K562 (cell line): ENCODE measurements around the gene NCDN. TPM values are rescaled to one million over a fixed set of nuclear protein-coding genes. Genes with fewer than 3 reads are reported as not detected.

Experiments used
- ATAC-seq: fragments of 200-7000 bp; cut with Tn5 transposase; 3 replicates; pipeline ENCODE4 v1.9.1; 2020; ENCODE audit warnings: moderate library complexity
- BruUV-seq: library from RNA; stranded (reverse); fragments of 400-500 nt; replicated peaks from 2 replicates; lab custom pipeline; 2021; lab: Mats Ljungman, UMichigan
- CTCF ChIA-PET: fragments of 300-600 bp; formaldehyde crosslinking; extraction: SDS; loops from one replicate; lab custom pipeline; 2021; ENCODE audit warnings: low intra/inter-chr PET ratio; lab: Yijun Ruan, JAX
- POLR2A ChIA-PET: fragments of 300-600, 350-650 bp; sonication (Branson Sonifier 250); formaldehyde crosslinking; extraction: SDS; loops from one replicate; lab custom pipeline; 2021; ENCODE audit warnings: antibody characterized with exemption, inconsistent platforms; lab: Yijun Ruan, JAX
- DNase-seq, 4 experiments: peaks; one replicate each; pipeline versions ENCODE4 v3.0.0 to v3.0.0-alpha.2; 2011 to 2018; ENCODE audit warnings: low spot score in 3 of 4, mixed read lengths in 3 of 4; ENCODE audit errors: extremely low read depth in 1 of 4
- FAIRE-seq: peaks from 2 replicates; lab custom pipeline; 2011; peaks lifted over from hg19 to GRCh38; lab: Jason Lieb, UNC
- H2AFZ ChIP-seq: 2 replicates; pipeline ENCODE4 v1.6.0; 2011; ENCODE audit warnings: low read depth, low read length, control low read depth, inconsistent platforms
- H3K27ac ChIP-seq: fragments of 200-600 bp; 3 replicates; pipeline ENCODE4 v1.8.0; 2011; ENCODE audit warnings: low read depth, mild to moderate bottlenecking, control low read depth, inconsistent platforms, low read length, moderate library complexity, mixed read lengths; ENCODE audit errors: extremely low read depth
- H3K27me3 ChIP-seq, 2 experiments: fragments of 300-600 bp in 1 of 2; 2 replicates in 1 of 2; 3 replicates in 1 of 2; pipeline versions ENCODE4 v1.6.0 to v1.8.0; 2011; ENCODE audit warnings: inconsistent platforms in 2 of 2, low read length in 2 of 2, mild to moderate bottlenecking in 1 of 2, mixed read lengths in 1 of 2, moderate library complexity in 1 of 2; ENCODE audit not compliant: control insufficient read depth in 2 of 2, insufficient read depth in 2 of 2
- H3K36me3 ChIP-seq: fragments of 300-600 bp; 3 replicates; pipeline ENCODE4 v1.8.0; 2011; ENCODE audit warnings: mild to moderate bottlenecking, low read length, inconsistent platforms; ENCODE audit not compliant: control insufficient read depth, insufficient read depth
- H3K4me1 ChIP-seq, 2 experiments: fragments of 200-600 bp in 1 of 2; replicated peaks in 1 of 2; 2 replicates in 1 of 2; 3 replicates in 1 of 2; pipeline versions ENCODE4 v1.5.1 to v1.8.0; 2011; ENCODE audit warnings: inconsistent platforms in 2 of 2, low read length in 2 of 2, mild to moderate bottlenecking in 1 of 2, mixed read lengths in 1 of 2, moderate library complexity in 1 of 2; ENCODE audit not compliant: control insufficient read depth in 2 of 2, insufficient read depth in 2 of 2
- H3K4me2 ChIP-seq: 2 replicates; pipeline ENCODE4 v1.6.1; 2011; ENCODE audit warnings: low read length, control low read depth, inconsistent platforms, mixed read lengths; ENCODE audit not compliant: insufficient read depth
- H3K4me3 ChIP-seq: fragments of 200-600 bp; sonication (generic), shearing (Covaris generic); 2 replicates; pipeline ENCODE4 v1.5.1; 2016; ENCODE audit warnings: control low read depth, inconsistent platforms
- H3K79me2 ChIP-seq: fragments of 200-600 bp; 3 replicates; pipeline ENCODE4 v1.8.0; 2011; ENCODE audit warnings: low read length, inconsistent platforms; ENCODE audit not compliant: control insufficient read depth, insufficient read depth
- H3K9ac ChIP-seq, 2 experiments: 2 replicates each; pipeline versions ENCODE4 v1.6.0 to v1.6.1; 2011; ENCODE audit warnings: low read depth in 2 of 2, low read length in 2 of 2, control low read depth in 1 of 2, inconsistent platforms in 1 of 2, mild to moderate bottlenecking in 1 of 2, mixed read lengths in 1 of 2; ENCODE audit not compliant: insufficient read depth in 1 of 2
- H3K9me1 ChIP-seq: one replicate; pipeline ENCODE4 v1.6.0; 2011; ENCODE audit warnings: inconsistent platforms, mild to moderate bottlenecking, low read length, moderate library complexity; ENCODE audit not compliant: control insufficient read depth, insufficient read depth
- H3K9me3 ChIP-seq: replicated peaks from 2 replicates; pipeline ENCODE4 v1.5.1; 2011; ENCODE audit warnings: low read depth, low read length, inconsistent platforms; ENCODE audit not compliant: control insufficient read depth, insufficient read depth
- H4K20me1 ChIP-seq: replicated peaks from 2 replicates; pipeline ENCODE4 v1.6.1; 2011; ENCODE audit warnings: low read length, inconsistent platforms, mixed read lengths; ENCODE audit not compliant: control insufficient read depth, insufficient read depth
- CBFB ChIP-seq: sonication (generic); formaldehyde crosslinking; IDR thresholded peaks from 2 replicates; pipeline ENCODE4 v1.4.0; 2020; ENCODE audit warnings: mild to moderate bottlenecking, missing genetic modification reagents
- CREB3L1 ChIP-seq: fragments of 450-650 bp; IDR thresholded peaks from 2 replicates; pipeline ENCODE4 v1.6.1; 2014; ENCODE audit warnings: low read depth, mild to moderate bottlenecking, moderate library complexity, borderline replicate concordance
- E2F5 ChIP-seq: sonication (generic); formaldehyde crosslinking; IDR thresholded peaks from 2 replicates; pipeline ENCODE4 v1.8.0; 2022; ENCODE audit warnings: mild to moderate bottlenecking, missing genetic modification reagents
- KDM1A ChIP-seq, 2 experiments: fragments of 450-650 bp; IDR thresholded peaks; 2 replicates each; pipeline ENCODE4 v1.6.1; 2016; ENCODE audit warnings: mild to moderate bottlenecking in 2 of 2
- RCOR1 ChIP-seq, 2 experiments: IDR thresholded peaks; 2 replicates each; pipeline ENCODE4 v1.6.1; 2012; ENCODE audit warnings: low read depth in 2 of 2, low read length in 2 of 2, borderline replicate concordance in 1 of 2, improper control_type of control experiment in 1 of 2
- SMARCE1 ChIP-seq: fragments of 450-650 bp; IDR thresholded peaks from 2 replicates; pipeline ENCODE4 v1.7.1; 2016; ENCODE audit warnings: mild to moderate bottlenecking
- SRSF9 ChIP-seq: fragments of 200-400 bp; formaldehyde crosslinking; IDR thresholded peaks from 2 replicates; pipeline ENCODE4 v1.6.1; 2017; ENCODE audit warnings: low read depth, low read length, borderline replicate concordance
- ZBTB43 ChIP-seq: sonication (generic); formaldehyde crosslinking; IDR thresholded peaks from 2 replicates; pipeline ENCODE4 v1.8.0; 2023; ENCODE audit warnings: mild to moderate bottlenecking, missing genetic modification reagents
- ZBTB49 ChIP-seq: sonication (generic); formaldehyde crosslinking; IDR thresholded peaks from 2 replicates; pipeline ENCODE4 v1.8.0; 2022; ENCODE audit warnings: missing genetic modification reagents, mild to moderate bottlenecking, borderline replicate concordance
- ZNF239 ChIP-seq: fragments of 250-450 bp; sonication (Bioruptor Pico); IDR thresholded peaks from 2 replicates; pipeline ENCODE4 v1.4.0; 2020; ENCODE audit warnings: mild to moderate bottlenecking
- ZNF436 ChIP-seq: fragments of 250-450, 450-650 bp; sonication (Bioruptor Pico); formaldehyde crosslinking; IDR thresholded peaks from 2 replicates; pipeline ENCODE4 v1.7.0; 2020; ENCODE audit warnings: mild to moderate bottlenecking
- ZNF584 ChIP-seq: fragments of 200-800 bp; sonication (Bioruptor generic); IDR thresholded peaks from 2 replicates; pipeline ENCODE4 v1.6.1; 2016; ENCODE audit warnings: low read depth, mild to moderate bottlenecking, missing genetic modification characterization, missing compliant biosample characterization
- WGBS: fragments of 100-300 bp; shearing (Covaris generic); methylation state at CpG from one replicate; pipeline ENCODE4 v1.1.6; 2016; ENCODE audit warnings: low coverage, mixed read lengths; ENCODE audit not compliant: insufficient coverage; ENCODE audit errors: missing lambda C conversion rate; 5-methylcytosine and 5-hydroxymethylcytosine counted together
- in situ Hi-C: fragments of 300-500 bp; cut with MboI; formaldehyde crosslinking; loops from 4 replicates; pipeline ENCODE4 v1.15.0; 2018; ENCODE audit warnings: inconsistent platforms, mixed read lengths
- intact Hi-C: fragments of 100-400 bp; cut with micrococcal nuclease; formaldehyde crosslinking; loops from 2 replicates; pipeline ENCODE4 v1.14.2; 2022
- polyA plus RNA-seq, 8 experiments: library from polyadenylated mRNA; depleted of rRNA in 4 of 8; stranded (reverse) in 5 of 8; unstranded in 3 of 8; fragments of >200 nt; fragmentation: Nextera tagmentation in 2 of 8; fragmentation: Illumina TruSeq in 1 of 8; extraction: Ambion mirVana in 2 of 8; extraction: Trizol in 1 of 8; gene quantifications; 2 replicates each; pipeline versions ENCODE4 v1.2.1 to v1.2.3, GENCODE V29; 2011 to 2014; ENCODE audit warnings: inconsistent platforms in 1 of 8, missing spikeins in 1 of 8
- total RNA-seq, 7 experiments: library from RNA; depleted of rRNA in 6 of 7; stranded (reverse); fragments of >200 nt in 6 of 7; fragmentation: Illumina TruSeq in 2 of 7; extraction: Trizol in 2 of 7; gene quantifications; 2 replicates each; pipeline versions ENCODE4 v1.2.1 to v1.2.3, GENCODE V29; 2011 to 2021; ENCODE audit warnings: low replicate concordance in 1 of 7

Gene NCDN
- total and polyA plus RNA-seq, 9 of the 15 experiments (the other 6 are each of a cell fraction or from before 2014, with no cell fraction given), result 1.9 to 35.1 (median 10.7) TPM

- no TSS peak for BruUV-seq
- Histone ChIP-seq H3K27me3 (no peaks in the 10 kb centered on the region), H3K9me1 (no peaks in the 10 kb centered on the region), H4K20me1 (no peaks in the 10 kb centered on the region), H3K4me2 (no peak overlapping the region), H3K4me1 (peaks cover 4 to 10% of the 10 kb centered on the region in 2 experiments; a peak in 3 of 5 replicates), H3K27ac (no peak overlapping the region), H2AFZ (no peak overlapping the region), H3K4me3 (no peak overlapping the region), H3K79me2 (no peaks in the 10 kb centered on the region), H3K36me3 (peaks cover 2% of the 10 kb centered on the region; the same call in 1 of the 3 replicates), H3K9ac (peak overlapping the region in 1 of 2 experiments; percentile 51; a peak in 1 of 4 replicates), H3K9me3 (no peaks in the 10 kb centered on the region)
- no peak for DNase-seq
- CTCF ChIA-PET, result no interaction called here
- ATAC-seq, result no peak
- TF ChIP-seq RCOR1 (IDR thresholded peaks at IDR 0.05; ENCODE audit: borderline replicate concordance in 1 of 2, low read depth in 2 of 2, low read length in 2 of 2) (no peak), E2F5 (CRISPR knock-in tag) (no peak), ZBTB43 (CRISPR knock-in tag) (no peak), ZBTB49 (CRISPR knock-in tag) (no peak), SMARCE1 (no peak), KDM1A (IDR thresholded peaks at IDR 0.05) (peak in 1 of 2 experiments; percentile 50; a peak in 1 of 4 replicates), ZNF239 (no peak), CREB3L1 (no peak), ZNF584 (CRISPR knock-in tag) (no peak), SRSF9 (no peak), ZNF436 (CRISPR knock-in tag) (no peak), CBFB (CRISPR knock-in tag) (0 out of 2 replicates have a peak, but pooled peaks have one; percentile 45)
- no peak for FAIRE-seq
- 85% methylated on average over 25 of the region's 25 CpGs for WGBS
- in situ Hi-C loops, result no loop called here
- POLR2A ChIA-PET, result interaction anchor here (0.8 kb wide), 1 partner anchor 9 kb away, joined by 3 read pairs; no protein-coding TSS in a partner anchor
- intact Hi-C loops, result no loop called here
These were observed 33.0 kb downstream of the NCDN start for GRCh38 chr1:35590476-35591040.
